ENCODE data around the gene C3orf20. TPM values are rescaled to one million over a fixed set of nuclear protein-coding genes. Genes with fewer than 3 reads are reported as not detected.

The C3orf20 gene
- total RNA-seq, 1 experiment from 2014 or later: 0.05 TPM

DNA sequence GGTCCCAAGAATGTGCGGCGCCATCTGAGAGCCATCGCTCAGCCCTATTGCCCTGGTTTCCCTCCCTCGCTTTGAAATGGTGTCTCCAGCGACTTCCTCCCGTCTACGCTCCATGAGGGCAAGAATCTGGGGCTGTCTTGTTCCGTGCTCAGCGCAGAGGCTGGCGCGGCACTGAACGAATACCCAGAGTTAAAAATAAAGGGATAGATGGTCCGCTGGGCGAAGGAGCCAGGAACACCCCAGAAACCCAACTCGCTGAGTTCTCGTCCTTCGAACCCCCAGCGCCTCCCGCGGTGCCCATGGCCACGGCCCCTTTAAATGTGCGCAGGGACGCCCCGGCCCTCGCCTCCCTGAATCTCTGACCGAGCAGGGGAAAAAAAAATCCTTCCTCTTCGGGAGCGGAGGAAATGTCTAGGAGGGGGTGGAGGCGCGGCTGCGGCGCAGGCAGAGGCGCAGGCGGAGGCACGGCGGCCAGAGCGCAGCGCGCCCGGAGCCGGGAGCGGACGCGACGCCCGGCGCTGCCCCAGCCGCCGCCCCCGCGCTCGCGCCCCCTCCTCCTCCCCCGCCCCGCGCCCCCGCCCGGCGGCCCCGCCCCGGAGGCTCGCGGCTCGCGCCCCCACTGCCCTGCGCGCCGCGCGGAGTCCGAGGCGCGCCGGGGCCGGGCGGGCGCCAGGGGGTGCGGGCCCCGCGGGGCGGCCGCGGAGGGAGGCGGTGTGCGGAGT lies 135.3 kb downstream of the C3orf20 start:
- DNase-seq (ENCODE audit: low read depth): no peak

DNA sequence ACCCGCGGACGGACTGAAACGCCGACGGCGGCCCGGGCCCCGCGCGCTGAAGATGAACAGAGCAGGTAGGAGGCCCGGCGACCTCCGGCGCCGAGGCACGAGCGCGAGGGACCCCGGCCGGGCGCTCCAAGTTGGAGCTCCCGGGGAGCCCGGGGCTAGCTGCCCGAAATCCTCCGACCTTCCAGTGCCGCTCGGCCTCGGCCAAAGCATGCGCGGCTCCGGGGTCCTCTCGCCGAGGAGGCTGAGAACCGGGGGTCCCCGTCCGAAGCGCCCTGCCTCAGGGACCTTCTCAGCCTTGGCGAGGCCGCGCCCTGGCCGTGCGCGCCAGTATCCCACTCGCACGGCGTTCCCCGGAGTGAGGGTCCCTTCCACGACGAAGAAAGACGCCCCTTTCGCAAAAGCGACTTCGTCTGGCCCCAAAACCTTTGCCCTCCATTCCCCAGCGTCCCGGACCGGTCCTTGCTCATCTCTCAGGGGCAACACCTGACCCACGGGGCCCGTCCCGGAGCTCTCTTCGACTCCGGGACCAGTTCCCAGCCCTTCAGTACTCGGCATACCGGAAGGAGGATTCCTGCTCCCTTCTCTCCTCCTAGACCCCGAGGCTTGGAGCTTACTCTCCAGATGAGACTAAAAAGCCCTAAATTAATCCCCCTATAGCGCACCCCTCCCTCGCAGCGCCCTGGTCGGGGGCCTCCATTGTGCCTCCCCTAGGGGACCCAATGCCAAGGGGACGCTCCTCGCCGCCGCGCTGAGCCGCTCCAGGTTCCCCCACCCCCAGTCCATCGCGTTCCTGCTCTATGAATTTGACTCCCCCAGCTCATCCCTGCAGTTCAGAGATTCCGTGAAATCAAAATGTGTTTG lies 136.1 kb downstream of the C3orf20 start:
- DNase-seq (ENCODE audit: low read depth): no peak

DNA sequence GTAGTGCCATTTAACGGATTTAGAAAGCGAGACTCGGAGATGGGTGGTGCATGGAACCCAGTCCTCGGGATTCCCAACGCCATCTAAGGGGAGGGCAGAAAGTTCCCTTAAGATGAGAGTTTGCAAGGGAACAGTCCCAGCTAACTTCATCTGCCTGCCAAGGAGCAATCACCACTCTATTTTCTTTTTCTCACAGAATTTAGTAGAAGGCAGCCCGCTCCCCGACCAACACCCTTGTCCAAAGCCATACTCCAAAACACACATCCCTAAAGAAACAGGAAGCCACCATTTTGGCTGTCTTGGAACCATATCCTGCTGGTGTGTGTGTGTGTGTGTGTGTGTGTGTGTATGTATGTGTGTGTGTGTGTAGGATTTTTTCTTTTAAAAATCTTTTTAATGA lies 136.7 kb downstream of the C3orf20 start:
- no peak for DNase-seq (ENCODE audit: low read depth)

DNA sequence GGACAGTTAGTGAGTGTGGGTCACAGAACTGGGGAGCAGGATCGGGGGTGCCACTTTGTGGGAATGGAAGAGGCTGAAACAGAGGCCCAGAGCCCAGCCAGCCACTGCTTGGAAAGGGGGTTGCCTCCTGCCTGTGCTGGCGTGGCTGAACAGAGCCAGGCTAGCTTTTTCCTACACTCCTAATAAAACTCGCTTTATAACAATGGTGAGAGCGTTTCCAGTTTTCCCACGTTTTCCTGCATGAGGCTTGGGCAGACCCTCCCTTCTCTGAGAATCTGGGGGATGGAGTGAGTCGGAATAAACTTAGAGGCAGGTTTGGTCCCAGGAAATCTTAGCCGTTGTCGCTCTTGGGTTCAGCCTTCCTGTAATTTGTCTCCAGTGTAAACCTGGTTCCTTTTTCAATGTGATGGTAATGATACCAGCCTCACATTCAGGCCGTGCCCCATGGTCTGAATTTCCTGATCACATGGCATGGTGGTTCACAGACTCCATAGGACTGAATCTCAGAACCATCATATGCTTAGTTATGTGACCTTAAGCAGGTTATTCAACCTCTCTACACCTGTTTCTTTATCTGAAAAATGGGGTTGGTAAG lies 137.4 kb downstream of the C3orf20 start:
- no peak for DNase-seq (ENCODE audit: low read depth)

DNA sequence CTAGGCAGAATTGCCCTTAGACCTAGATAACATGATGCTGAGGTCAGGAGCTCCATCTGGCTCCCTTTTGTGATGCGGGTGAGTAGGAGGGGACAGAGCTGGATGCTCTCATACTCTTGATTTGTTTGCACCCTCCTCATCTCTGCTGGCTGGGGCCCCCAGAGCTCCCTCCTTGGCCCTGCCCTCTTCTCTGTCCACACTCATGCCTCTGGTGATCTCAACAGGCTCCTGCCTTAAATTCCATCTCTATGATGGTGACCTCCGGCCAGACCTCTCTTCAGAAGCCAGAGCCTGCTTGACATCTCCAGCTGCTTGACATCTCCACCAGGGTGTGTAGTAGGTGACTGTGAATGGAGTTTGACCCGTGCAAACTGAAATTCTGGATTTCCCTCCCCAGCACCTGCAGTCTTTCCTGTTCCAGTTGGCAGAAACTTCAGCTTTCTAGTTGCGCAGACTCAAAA lies 139.5 kb downstream of the C3orf20 start:
- no peak for DNase-seq (ENCODE audit: low read depth)

DNA sequence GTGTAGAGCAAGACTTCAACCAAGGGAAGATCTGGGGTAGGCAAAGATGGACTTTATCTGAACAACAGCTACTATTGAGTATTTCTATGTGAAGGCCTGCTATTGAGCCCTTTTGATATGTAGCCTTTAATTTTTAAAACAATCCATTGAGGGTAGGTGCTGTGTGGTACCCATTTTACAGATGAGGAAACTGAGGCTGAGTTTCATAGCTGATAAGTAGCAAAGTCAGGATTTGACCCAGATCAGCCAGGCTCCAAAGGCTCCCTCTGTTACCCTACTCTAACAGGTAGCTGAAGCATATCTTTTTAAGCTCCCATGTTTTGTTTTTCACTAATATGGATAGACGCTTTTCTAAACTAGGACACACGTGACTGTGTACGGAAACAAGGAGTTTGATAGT lies 141.4 kb downstream of the C3orf20 start:
- no peak for DNase-seq (ENCODE audit: low read depth)

DNA sequence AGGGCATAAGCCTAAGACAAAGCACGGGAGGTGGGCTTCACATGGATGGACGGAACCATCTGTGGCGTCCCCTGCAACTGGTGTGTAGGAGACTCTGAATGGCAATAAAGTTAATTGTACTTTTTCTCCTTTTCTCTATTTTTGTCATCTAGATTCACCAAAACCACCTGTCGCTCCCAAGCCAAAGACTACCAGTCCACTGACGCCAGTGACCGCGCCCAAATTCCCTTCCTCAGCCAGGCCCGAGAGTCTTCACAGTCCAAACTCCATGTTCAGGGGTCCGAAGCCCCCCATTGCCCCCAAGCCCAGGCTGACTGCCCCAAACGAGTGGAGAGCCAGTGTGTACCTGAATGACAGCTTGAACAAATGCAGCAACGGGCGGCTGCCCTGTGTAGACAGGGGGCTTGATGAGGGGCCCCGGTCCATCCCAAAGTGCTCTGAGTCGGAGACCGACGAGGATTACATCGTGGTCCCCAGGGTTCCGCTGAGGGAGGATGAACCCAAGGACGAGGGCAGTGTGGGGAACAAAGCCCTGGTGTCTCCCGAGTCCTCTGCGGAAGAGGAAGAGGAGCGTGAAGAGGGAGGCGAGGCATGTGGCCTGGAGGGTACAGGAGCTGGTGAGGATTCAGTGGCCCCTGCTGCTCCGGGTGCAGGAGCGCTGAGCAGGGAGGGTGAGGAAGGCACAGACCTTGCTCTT lies 144.0 kb downstream of the C3orf20 start, which contains the start of gene FGD5:
FGD5 (plus strand) TSS at position 159 of the 697 bp plus-strand sequence; CDS start at position 269, 110 bp downstream.
- no peak for DNase-seq (ENCODE audit: low read depth)

DNA sequence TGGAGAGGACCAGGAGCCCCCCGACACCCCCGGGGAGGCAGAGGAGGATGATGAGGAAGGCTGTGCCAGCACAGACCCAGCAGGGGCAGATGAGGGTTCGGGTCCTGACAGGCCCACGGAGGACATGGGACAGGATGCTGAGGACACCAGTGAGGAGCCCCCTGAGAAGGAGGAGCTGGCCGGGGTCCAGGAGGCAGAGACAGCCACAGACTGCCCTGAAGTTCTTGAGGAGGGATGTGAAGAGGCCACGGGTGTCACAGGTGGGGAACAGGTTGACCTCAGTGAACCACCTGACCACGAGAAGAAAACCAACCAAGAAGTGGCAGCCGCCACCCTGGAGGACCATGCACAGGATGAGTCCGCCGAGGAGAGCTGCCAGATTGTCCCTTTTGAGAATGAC lies 144.7 kb downstream of the C3orf20 start:
- DNase-seq (ENCODE audit: low read depth): no peak

DNA sequence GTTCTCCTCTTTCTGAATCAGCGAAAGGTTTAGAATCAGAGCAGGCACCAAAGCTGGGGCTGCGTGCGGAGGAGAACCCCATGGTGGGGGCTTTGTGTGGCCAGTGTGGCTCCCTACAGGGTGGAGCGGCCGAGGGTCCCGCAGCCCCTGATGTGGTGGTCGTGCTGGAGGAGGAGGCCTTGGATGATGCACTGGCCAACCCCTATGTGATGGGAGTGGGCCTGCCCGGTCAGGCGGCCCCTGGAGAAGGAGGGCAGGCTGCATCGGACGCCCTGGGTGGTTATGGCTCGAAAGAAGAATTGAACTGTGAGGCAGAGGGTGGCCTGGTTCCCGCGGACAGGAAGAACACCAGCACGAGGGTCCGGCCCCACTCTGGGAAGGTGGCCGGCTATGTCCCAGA lies 145.2 kb downstream of the C3orf20 start:
- no peak for DNase-seq (ENCODE audit: low read depth)

DNA sequence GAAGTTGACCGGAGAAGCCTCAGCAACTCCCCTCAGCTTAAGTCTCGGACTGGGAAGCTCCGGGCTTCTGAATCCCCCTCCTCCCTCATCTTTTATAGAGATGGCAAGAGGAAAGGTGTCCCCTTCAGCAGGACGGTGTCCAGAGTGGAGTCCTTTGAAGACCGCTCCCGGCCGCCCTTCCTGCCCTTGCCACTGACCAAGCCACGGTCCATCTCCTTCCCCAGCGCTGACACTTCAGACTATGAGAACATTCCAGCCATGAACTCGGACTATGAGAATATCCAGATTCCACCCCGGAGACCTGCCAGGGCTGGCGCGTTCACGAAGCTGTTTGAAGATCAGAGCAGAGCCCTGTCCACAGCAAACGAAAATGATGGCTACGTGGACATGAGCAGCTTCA lies 146.2 kb downstream of the C3orf20 start:
- DNase-seq (ENCODE audit: low read depth): no peak

DNA sequence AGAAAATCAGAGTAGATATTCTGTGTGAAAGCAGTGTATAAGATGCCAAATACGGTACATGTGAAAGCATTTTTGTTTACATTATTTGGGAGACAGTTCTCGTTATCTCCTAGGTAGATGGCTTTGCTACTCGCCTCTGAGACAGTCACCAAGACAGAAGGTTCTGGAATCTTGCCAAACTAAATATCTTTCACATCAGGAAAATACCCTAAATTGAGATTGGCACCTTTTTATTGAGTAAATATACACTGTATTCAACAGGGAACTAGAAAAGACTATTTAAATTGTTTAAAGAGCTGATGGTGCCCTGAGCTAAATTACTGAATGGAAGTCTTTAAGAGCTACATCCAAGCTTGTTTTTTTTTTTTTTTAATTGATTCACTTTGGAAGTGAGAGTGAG lies 147.2 kb downstream of the C3orf20 start:
- no peak for DNase-seq (ENCODE audit: low read depth)

Other genes with a start within 250 kb of the C3orf20 start
- gene GRIP2, start 134.8 kb upstream of the C3orf20 start, total RNA-seq (2014; rRNA removed; shearing (Covaris generic)): 0.07 TPM in 1 of 2 replicates, not detected in the other
- gene CCDC174, start 23.4 kb upstream of the C3orf20 start, total RNA-seq (2014; rRNA removed; shearing (Covaris generic)): 6.6 and 7.6 TPM in 2 replicates
- gene FGD5, start 143.8 kb downstream of the C3orf20 start, total RNA-seq (2014; rRNA removed; shearing (Covaris generic)): not detected in 2 replicates

All from HT1080 (cell line).